HCT116 (cell line): ENCODE data around the gene CCDC195. TPM values are rescaled to one million over a fixed set of nuclear protein-coding genes. Genes with fewer than 3 reads are reported as not detected.

Experiments
- ATAC-seq: fragments of 200-7000 bp; cut with Tn5 transposase; 2 replicates; pipeline ENCODE4 v1.9.1; 2020; ENCODE audit warnings: mild to moderate bottlenecking, moderate library complexity
- BruUV-seq: library from RNA; stranded (reverse); fragments of 400-500 nt; replicated peaks from 2 replicates; lab custom pipeline; 2021; lab: Mats Ljungman, UMichigan
- CTCF ChIA-PET: fragments of 300-600 bp; sonication (Branson Sonifier 250); formaldehyde crosslinking; loops from one replicate; lab custom pipeline; 2021; ENCODE audit warnings: antibody characterized with exemption; lab: Charles Lee
- POLR2A ChIA-PET: fragments of 300-600, 350-600 bp; sonication (Branson Sonifier 250); formaldehyde crosslinking; loops from one replicate; lab custom pipeline; 2021; ENCODE audit warnings: antibody characterized with exemption; lab: Charles Lee
- RAD21 ChIA-PET, 2 experiments: fragments of 300-600 bp; sonication (Branson Sonifier 250); formaldehyde crosslinking; loops; one replicate each; lab custom pipeline; 2023; ENCODE audit warnings: low total read pairs in 2 of 2; ENCODE audit not compliant: uncharacterized antibody in 2 of 2, unreplicated experiment in 2 of 2, low non-redundant PET in 1 of 2; lab: Charles Lee
- DNase-seq: peaks from one replicate; pipeline ENCODE4 v3.0.0-alpha.2; 2010; ENCODE audit warnings: low read depth, low spot score
- H2AFZ ChIP-seq: fragments of 200-600 bp; shearing (Covaris generic), sonication (generic); 2 replicates; pipeline ENCODE4 v1.6.1; 2017; ENCODE audit warnings: low read depth, mixed run types, mixed read lengths, antibody characterized with exemption, low read length; ENCODE audit not compliant: poor library complexity, severe bottlenecking
- H3K27ac ChIP-seq: 2 replicates; pipeline ENCODE4 v1.5.1; 2012; ENCODE audit warnings: low read depth, low read length
- H3K27me3 ChIP-seq: fragments of 200-600 bp; sonication (generic); 2 replicates; pipeline ENCODE4 v1.6.1; 2016; ENCODE audit warnings: mixed run types, low read length, mixed read lengths; ENCODE audit not compliant: insufficient read depth
- H3K36me3 ChIP-seq, 2 experiments: fragments of 200-500 bp in 1 of 2; fragments of 200-600 bp in 1 of 2; sonication (Bioruptor generic) in 1 of 2; sonication (generic) in 1 of 2; 2 replicates each; pipeline versions ENCODE4 v1.5.1 to v1.6.1; 2014 to 2016; ENCODE audit warnings: low read length in 2 of 2, inconsistent platforms in 1 of 2, mixed read lengths in 1 of 2, mixed run types in 1 of 2; ENCODE audit not compliant: insufficient read depth in 2 of 2, control insufficient read depth in 1 of 2
- H3K4me1 ChIP-seq, 2 experiments: fragments of 200-600 bp in 1 of 2; sonication (generic) in 1 of 2; 2 replicates each; pipeline versions ENCODE4 v1.5.1 to v1.6.1; 2012 to 2017; ENCODE audit warnings: low read length in 2 of 2, inconsistent platforms in 1 of 2, mild to moderate bottlenecking in 1 of 2, mixed read lengths in 1 of 2, mixed run types in 1 of 2, moderate library complexity in 1 of 2; ENCODE audit not compliant: insufficient read depth in 2 of 2, control insufficient read depth in 1 of 2
- H3K4me2 ChIP-seq: fragments of 200-600 bp; sonication (generic); 2 replicates; pipeline ENCODE4 v1.6.1; 2017; ENCODE audit warnings: mixed run types, low read length, mixed read lengths
- H3K4me3 ChIP-seq, 2 experiments: fragments of 200-600 bp in 1 of 2; sonication (generic) in 1 of 2; replicated peaks in 1 of 2; 2 replicates each; pipeline ENCODE4 v1.5.1; 2011 to 2016; ENCODE audit warnings: low read length in 2 of 2, control low read depth in 1 of 2, low read depth in 1 of 2, mild to moderate bottlenecking in 1 of 2, mixed read lengths in 1 of 2, mixed run types in 1 of 2
- H3K79me2 ChIP-seq: fragments of 200-600 bp; sonication (generic); 2 replicates; pipeline ENCODE4 v1.6.1; 2017; ENCODE audit warnings: mild to moderate bottlenecking, mixed run types, low read length, moderate library complexity, mixed read lengths; ENCODE audit not compliant: insufficient read depth
- H3K9ac ChIP-seq: fragments of 200-600 bp; sonication (generic); 2 replicates; pipeline ENCODE4 v1.6.1; 2016; ENCODE audit warnings: low read length, mixed read lengths
- H3K9me2 ChIP-seq: fragments of 200-600 bp; sonication (generic), shearing (Covaris generic); 2 replicates; pipeline ENCODE4 v1.6.1; 2017; ENCODE audit warnings: mixed run types, mild to moderate bottlenecking, moderate library complexity; ENCODE audit not compliant: insufficient read depth
- H3K9me3 ChIP-seq, 2 experiments: fragments of 200-500 bp in 1 of 2; fragments of 200-600 bp in 1 of 2; sonication (Bioruptor generic) in 1 of 2; sonication (generic) in 1 of 2; 2 replicates each; pipeline ENCODE4 v1.6.1; 2014 to 2017; ENCODE audit warnings: low read length in 2 of 2, mixed read lengths in 2 of 2, inconsistent platforms in 1 of 2, low read depth in 1 of 2, mild to moderate bottlenecking in 1 of 2, mixed run types in 1 of 2, moderate library complexity in 1 of 2; ENCODE audit not compliant: control insufficient read depth in 1 of 2, insufficient read depth in 1 of 2
- H4K20me1 ChIP-seq: fragments of 200-600 bp; sonication (generic), shearing (Covaris generic); 2 replicates; pipeline ENCODE4 v1.6.1; 2017; ENCODE audit warnings: mixed run types, mild to moderate bottlenecking, moderate library complexity; ENCODE audit not compliant: insufficient read depth
- ATF3 ChIP-seq: IDR thresholded peaks from 2 replicates; pipeline ENCODE4 v1.6.1; 2012
- CBX3 ChIP-seq: IDR thresholded peaks from 2 replicates; pipeline ENCODE4 v1.6.1; 2012; ENCODE audit warnings: low read depth
- CEBPB ChIP-seq: IDR thresholded peaks from 2 replicates; pipeline ENCODE4 v1.6.1; 2012; ENCODE audit warnings: low read depth
- JUND ChIP-seq: IDR thresholded peaks from 2 replicates; pipeline ENCODE4 v1.6.1; 2012
- POLR2A ChIP-seq: IDR thresholded peaks from 2 replicates; pipeline ENCODE4 v1.7.0; 2011; ENCODE audit warnings: borderline replicate concordance; ENCODE audit not compliant: insufficient read depth, insufficient read length; ENCODE audit errors: extremely low read depth
- POLR2AphosphoS5 ChIP-seq: IDR thresholded peaks from 2 replicates; pipeline ENCODE4 v1.6.1; 2011; ENCODE audit warnings: mild to moderate bottlenecking, low read depth, low read length, moderate library complexity
- RAD21 ChIP-seq: IDR thresholded peaks from 2 replicates; pipeline ENCODE4 v1.6.1; 2012; ENCODE audit warnings: low read depth, mild to moderate bottlenecking
- REST ChIP-seq: IDR thresholded peaks from 2 replicates; pipeline ENCODE4 v1.6.1; 2012; ENCODE audit warnings: low read depth
- SP1 ChIP-seq: IDR thresholded peaks from 2 replicates; pipeline ENCODE4 v1.6.1; 2012; ENCODE audit warnings: low read depth
- SRF ChIP-seq: IDR thresholded peaks from 2 replicates; pipeline ENCODE4 v1.6.1; 2012; ENCODE audit warnings: low read depth
- YY1 ChIP-seq: IDR thresholded peaks from 2 replicates; pipeline ENCODE4 v1.6.1; 2011; ENCODE audit warnings: low read length, low read depth, moderate library complexity, mild to moderate bottlenecking; ENCODE audit not compliant: insufficient replicate concordance; ENCODE audit errors: extremely low read depth
- ZBTB33 ChIP-seq: IDR thresholded peaks from 2 replicates; pipeline ENCODE4 v1.6.1; 2011; ENCODE audit warnings: mild to moderate bottlenecking, low read length, moderate library complexity; ENCODE audit not compliant: insufficient replicate concordance; ENCODE audit errors: extremely low read depth
- intact Hi-C: fragments of 100-400 bp; cut with micrococcal nuclease; formaldehyde crosslinking; loops from 2 replicates; pipeline ENCODE4 v1.10.0; 2022
- total RNA-seq: library from RNA; stranded (reverse); gene quantifications from one replicate; pipeline ENCODE4 v1.2.1, GENCODE V29; 2021; ENCODE audit not compliant: unreplicated experiment
- TF ChIP-seq, protein P1 (sequence below): IDR thresholded peaks from 2 replicates; pipeline ENCODE4 v1.6.1; 2012

The CCDC195 gene
- total RNA-seq, 1 experiment from 2014 or later: not detected

- TF ChIP-seq SRF (no peak), ATF3 (no peak), SP1 (no peak), CBX3 (no peak), REST (no peak), YY1 (no peak)
These were observed 31.6 kb upstream of the CCDC195 start (continued) for GRCh38 chr2:224747765-224748164.

GRCh38 chr2:224736227-224736626 is 20.1 kb upstream of the CCDC195 start:
- no peaks in the 10 kb centered on the region for H4K20me1 ChIP-seq
- no peaks in the 10 kb centered on the region for H3K4me1 ChIP-seq
- H3K9ac ChIP-seq: no peak overlapping the region
- H3K4me2 ChIP-seq: no peak overlapping the region
- CTCF ChIA-PET: no interaction called here
- no peaks in the 10 kb centered on the region for H3K79me2 ChIP-seq
- H3K4me3 ChIP-seq: no peak overlapping the region
- no peaks in the 10 kb centered on the region for H3K27me3 ChIP-seq
- no peaks in the 10 kb centered on the region for H3K9me2 ChIP-seq
- POLR2A ChIA-PET: no interaction called here
- peaks cover 3 to 7% of the 10 kb centered on the region in 2 experiments; a peak in 2 of 4 replicates for H3K9me3 ChIP-seq
- no TSS peak for BruUV-seq
- ATAC-seq (no peak), DNase-seq (no peak)
- H2AFZ ChIP-seq: no peak overlapping the region
- intact Hi-C loops: no loop called here
- RAD21 ChIA-PET: no interaction called here
- TF ChIP-seq CBX3: no peak
- no peak for TF ChIP-seq SRF
- TF ChIP-seq RAD21: no peak
- TF ChIP-seq, protein P1, sequence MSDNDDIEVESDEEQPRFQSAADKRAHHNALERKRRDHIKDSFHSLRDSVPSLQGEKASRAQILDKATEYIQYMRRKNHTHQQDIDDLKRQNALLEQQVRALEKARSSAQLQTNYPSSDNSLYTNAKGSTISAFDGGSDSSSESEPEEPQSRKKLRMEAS: no peak
- no peak for TF ChIP-seq POLR2A
- TF ChIP-seq REST: no peak
- TF ChIP-seq JUND: no peak
- TF ChIP-seq ZBTB33: no peak
- no peak for TF ChIP-seq POLR2AphosphoS5
- no peak for TF ChIP-seq CEBPB
- TF ChIP-seq SP1: no peak
- no peak overlapping the region for H3K27ac ChIP-seq
- no peaks in the 10 kb centered on the region for H3K36me3 ChIP-seq
